HEK293 (cell line): ENCODE data around the gene MED25.

Source experiments
- CTCF ChIP-seq: fragments of 450-650 bp; formaldehyde crosslinking; IDR thresholded peaks from 2 replicates; pipeline ENCODE4 v1.5.1; 2016; ENCODE audit warnings: missing biosample characterization, missing genetic modification characterization
- EGR2 ChIP-seq: fragments of 450-650 bp; formaldehyde crosslinking; IDR thresholded peaks from 2 replicates; pipeline ENCODE4 v1.5.1; 2016; ENCODE audit warnings: low read depth, missing biosample characterization, missing genetic modification characterization
- KLF9 ChIP-seq: fragments of 450-650 bp; formaldehyde crosslinking; IDR thresholded peaks from 2 replicates; pipeline ENCODE4 v1.5.1; 2016; ENCODE audit warnings: missing biosample characterization, missing genetic modification characterization, low read depth
- SP3 ChIP-seq: fragments of 450-650 bp; formaldehyde crosslinking; IDR thresholded peaks from 2 replicates; pipeline ENCODE4 v1.5.1; 2016; ENCODE audit warnings: missing biosample characterization, missing genetic modification characterization
- TCF7L2 ChIP-seq: IDR thresholded peaks from 2 replicates; pipeline ENCODE4 v1.6.1; 2011; ENCODE audit warnings: low read depth, mild to moderate bottlenecking, inconsistent platforms, low read length, moderate library complexity, borderline replicate concordance
- ZBTB11 ChIP-seq: fragments of 450-650 bp; formaldehyde crosslinking; conservative IDR thresholded peaks from 2 replicates; pipeline ENCODE4 v1.5.1; 2016; ENCODE audit warnings: low read depth, missing biosample characterization, missing genetic modification characterization
- ZNF121 ChIP-seq: fragments of 450-650 bp; formaldehyde crosslinking; IDR thresholded peaks from 2 replicates; pipeline ENCODE4 v1.5.1; 2016; ENCODE audit warnings: missing biosample characterization, missing genetic modification characterization
- ZNF138 ChIP-seq: fragments of 450-650 bp; formaldehyde crosslinking; IDR thresholded peaks from 2 replicates; pipeline ENCODE4 v1.5.1; 2016; ENCODE audit warnings: missing biosample characterization, missing genetic modification characterization, borderline replicate concordance
- ZNF16 ChIP-seq: fragments of 450-650 bp; formaldehyde crosslinking; IDR thresholded peaks from 2 replicates; pipeline ENCODE4 v1.5.1; 2016; ENCODE audit warnings: low read depth, missing biosample characterization, missing genetic modification characterization
- ZNF274 ChIP-seq, 2 experiments: fragments of 200-500 bp in 1 of 2; fragments of 450-650 bp in 1 of 2; sonication (Bioruptor generic) in 1 of 2; formaldehyde crosslinking in 1 of 2; IDR thresholded peaks; 2 replicates each; pipeline versions ENCODE4 v1.5.1 to v1.6.1; 2014 to 2016; ENCODE audit warnings: borderline replicate concordance in 1 of 2, inconsistent platforms in 1 of 2, low read length in 1 of 2, missing biosample characterization in 1 of 2, missing genetic modification characterization in 1 of 2
- ZNF48 ChIP-seq: fragments of 450-650 bp; formaldehyde crosslinking; IDR thresholded peaks from 2 replicates; pipeline ENCODE4 v1.5.1; 2016; ENCODE audit warnings: missing biosample characterization, missing genetic modification characterization
- ZNF513 ChIP-seq: fragments of 450-650 bp; IDR thresholded peaks from 2 replicates; pipeline ENCODE4 v1.5.1; 2018; ENCODE audit warnings: missing biosample characterization, missing genetic modification characterization

- TF ChIP-seq SP3 (tag by site-specific recombination) (no peak), ZNF121 (tag by site-specific recombination) (no peak), EGR2 (tag by site-specific recombination) (no peak), CTCF (tag by site-specific recombination) (no peak), ZNF16 (tag by site-specific recombination) (no peak), ZNF513 (tag by site-specific recombination) (no peak), ZNF274 (IDR thresholded peaks at IDR 0.05; ENCODE audit: low read length) (no peak), ZNF274 (tag by site-specific recombination; IDR thresholded peaks at IDR 0.05; ENCODE audit: borderline replicate concordance) (no peak), ZNF48 (tag by site-specific recombination) (no peak), ZBTB11 (tag by site-specific recombination) (peak; percentile 49; the same call in 1 of the 2 replicates), TCF7L2 (no peak), KLF9 (tag by site-specific recombination) (no peak), ZNF138 (tag by site-specific recombination) (no peak)
Measured at GRCh38 chr19:49811328-49811727, 6.8 kb upstream of the MED25 start.
